Fibroblast of the aortic adventitia (primary cell): ENCODE data around the gene SLC25A1. TPM values are rescaled to one million over a fixed set of nuclear protein-coding genes. Genes with fewer than 3 reads are reported as not detected.

Experiments
- DNase-seq: peaks from one replicate; pipeline ENCODE4 v3.0.0-alpha.2; 2010; ENCODE audit warnings: low read depth
- H3K4me3 ChIP-seq: 2 replicates; pipeline ENCODE4 v1.5.1; 2011; ENCODE audit warnings: low read depth, mild to moderate bottlenecking, control low read depth, low read length, moderate library complexity
- total RNA-seq: library from RNA; depleted of rRNA; stranded (reverse); fragments of >200 nt; gene quantifications from 2 replicates; pipeline ENCODE4 v1.2.3, GENCODE V29; 2012; ENCODE audit warnings: low replicate concordance
- TF ChIP-seq, protein P1 (sequence below): IDR thresholded peaks from 2 replicates; pipeline ENCODE4 v1.5.1; 2011; ENCODE audit warnings: mild to moderate bottlenecking, low read length, control low read depth, inconsistent platforms; ENCODE audit not compliant: insufficient read depth

SLC25A1 gene
- total RNA-seq, 1 donor = 53.4 TPM

DNA sequence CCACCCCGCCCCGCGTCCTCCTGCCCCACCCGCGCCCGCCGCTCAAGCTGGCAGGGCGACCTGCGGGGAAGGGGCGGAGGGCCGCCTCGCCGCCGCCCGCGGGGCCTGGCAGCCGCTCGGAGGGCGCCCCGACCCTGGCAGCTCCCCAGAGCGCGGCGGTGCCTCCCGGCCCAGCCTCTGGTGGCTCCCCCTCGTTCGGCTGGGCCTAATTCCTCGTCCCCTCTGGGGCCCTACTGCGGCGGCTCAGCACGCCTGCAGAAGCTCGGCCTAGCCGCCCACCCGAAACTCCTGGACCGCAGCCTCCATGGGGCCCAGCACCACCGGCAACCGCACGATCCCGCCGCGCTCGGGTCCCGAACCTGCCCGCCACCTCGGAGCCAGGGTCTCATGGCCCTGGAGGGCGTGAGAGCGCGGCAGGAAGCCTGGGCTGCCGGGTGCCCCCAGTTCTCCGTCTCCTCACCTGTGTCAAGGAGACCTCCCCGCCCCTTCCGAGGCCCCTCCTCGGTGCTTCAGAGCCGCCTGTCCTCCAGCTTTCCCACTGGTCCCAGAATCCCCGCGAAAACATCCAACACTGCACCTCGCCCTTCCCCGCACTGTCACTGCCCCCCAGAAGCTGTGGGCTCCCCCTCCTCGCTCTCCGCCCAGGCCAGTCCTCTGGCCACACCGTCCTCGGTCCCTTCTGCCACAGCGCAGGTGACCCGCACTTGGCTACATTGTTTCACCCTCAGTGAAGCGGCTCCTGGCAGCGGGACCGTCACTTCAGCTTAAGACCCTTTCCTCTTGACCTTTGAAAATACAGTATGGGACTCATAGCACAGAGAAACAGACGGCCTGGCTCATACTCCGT, 27.8 kb downstream of the SLC25A1 start:
- no peak for DNase-seq
- TF ChIP-seq, protein P1, sequence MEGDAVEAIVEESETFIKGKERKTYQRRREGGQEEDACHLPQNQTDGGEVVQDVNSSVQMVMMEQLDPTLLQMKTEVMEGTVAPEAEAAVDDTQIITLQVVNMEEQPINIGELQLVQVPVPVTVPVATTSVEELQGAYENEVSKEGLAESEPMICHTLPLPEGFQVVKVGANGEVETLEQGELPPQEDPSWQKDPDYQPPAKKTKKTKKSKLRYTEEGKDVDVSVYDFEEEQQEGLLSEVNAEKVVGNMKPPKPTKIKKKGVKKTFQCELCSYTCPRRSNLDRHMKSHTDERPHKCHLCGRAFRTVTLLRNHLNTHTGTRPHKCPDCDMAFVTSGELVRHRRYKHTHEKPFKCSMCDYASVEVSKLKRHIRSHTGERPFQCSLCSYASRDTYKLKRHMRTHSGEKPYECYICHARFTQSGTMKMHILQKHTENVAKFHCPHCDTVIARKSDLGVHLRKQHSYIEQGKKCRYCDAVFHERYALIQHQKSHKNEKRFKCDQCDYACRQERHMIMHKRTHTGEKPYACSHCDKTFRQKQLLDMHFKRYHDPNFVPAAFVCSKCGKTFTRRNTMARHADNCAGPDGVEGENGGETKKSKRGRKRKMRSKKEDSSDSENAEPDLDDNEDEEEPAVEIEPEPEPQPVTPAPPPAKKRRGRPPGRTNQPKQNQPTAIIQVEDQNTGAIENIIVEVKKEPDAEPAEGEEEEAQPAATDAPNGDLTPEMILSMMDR = no peak
- no peak overlapping the region for H3K4me3 ChIP-seq

DNA sequence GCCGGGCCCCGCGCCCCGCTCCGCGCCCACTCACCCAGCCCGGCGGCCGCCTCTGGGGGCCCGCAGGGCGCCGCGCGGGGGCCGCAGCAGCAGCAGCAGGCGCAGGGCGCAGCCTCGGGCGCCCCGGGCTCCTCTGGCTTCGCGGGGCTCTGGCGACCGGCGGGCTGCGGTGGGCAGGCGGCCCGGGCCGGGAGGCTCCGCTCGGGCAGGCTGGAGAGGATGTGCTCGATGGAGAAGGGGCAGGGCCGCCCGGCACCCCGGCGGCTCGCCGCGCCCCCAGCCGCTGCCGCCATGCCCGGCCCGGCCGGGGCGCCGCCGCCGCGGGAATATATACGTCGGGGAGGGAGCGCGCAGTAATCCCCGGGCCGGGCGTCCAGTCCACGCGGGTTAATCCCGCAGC, 28.5 kb downstream of the SLC25A1 start, which contains the start of gene GSC2:
TSS of gene GSC2 (minus strand) at position 302 of the 400 bp plus-strand sequence. CDS start at position 293, 9 bp downstream.
- H3K4me3 ChIP-seq = no peak within 1 kb of the TSS
- TF ChIP-seq, protein P1 = no peak
- no peak for DNase-seq

DNA sequence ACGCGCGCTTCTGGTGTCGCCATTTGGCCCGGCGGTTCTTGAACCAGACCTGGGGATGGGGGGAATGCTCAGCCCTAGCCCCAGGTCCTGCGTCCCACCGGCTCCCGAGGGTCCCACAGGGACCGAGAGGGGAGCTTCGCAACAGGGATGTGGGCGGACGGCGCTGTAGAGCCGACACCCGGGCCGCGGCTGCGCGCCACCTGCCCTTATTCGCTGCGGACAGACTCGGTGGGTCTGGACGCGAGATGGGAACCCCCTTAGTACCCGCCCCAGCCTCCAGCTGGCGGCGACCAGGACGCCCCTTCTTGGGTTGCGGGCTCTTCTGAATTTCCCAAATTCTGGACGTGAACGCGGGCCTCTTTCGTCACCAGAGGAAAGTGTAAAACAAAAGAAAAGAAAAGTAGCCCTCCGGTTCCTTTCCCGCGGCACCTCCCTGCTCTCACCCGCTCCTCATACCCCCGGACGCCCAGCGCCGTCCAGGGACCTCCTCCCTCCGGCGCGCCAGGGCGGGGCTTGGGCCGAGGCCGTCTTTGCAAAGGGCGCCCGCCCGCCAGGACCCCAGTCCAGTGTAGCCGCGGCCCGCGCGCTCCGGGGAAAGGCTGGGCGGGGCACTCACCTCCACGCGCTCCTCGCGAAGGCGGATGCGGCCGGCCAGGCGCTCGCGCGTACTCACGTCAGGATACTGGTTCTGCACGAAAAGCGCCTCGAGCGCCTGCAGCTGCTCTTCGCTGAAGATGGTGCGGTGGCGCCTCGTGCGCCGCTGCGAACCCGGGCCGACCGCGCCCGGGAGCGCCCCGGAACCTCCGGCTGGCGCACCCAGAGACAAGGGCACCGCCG, 29.3 kb downstream of the SLC25A1 start:
- DNase-seq = no peak
- TF ChIP-seq, protein P1 = no peak
- no peak overlapping the region for H3K4me3 ChIP-seq

DNA sequence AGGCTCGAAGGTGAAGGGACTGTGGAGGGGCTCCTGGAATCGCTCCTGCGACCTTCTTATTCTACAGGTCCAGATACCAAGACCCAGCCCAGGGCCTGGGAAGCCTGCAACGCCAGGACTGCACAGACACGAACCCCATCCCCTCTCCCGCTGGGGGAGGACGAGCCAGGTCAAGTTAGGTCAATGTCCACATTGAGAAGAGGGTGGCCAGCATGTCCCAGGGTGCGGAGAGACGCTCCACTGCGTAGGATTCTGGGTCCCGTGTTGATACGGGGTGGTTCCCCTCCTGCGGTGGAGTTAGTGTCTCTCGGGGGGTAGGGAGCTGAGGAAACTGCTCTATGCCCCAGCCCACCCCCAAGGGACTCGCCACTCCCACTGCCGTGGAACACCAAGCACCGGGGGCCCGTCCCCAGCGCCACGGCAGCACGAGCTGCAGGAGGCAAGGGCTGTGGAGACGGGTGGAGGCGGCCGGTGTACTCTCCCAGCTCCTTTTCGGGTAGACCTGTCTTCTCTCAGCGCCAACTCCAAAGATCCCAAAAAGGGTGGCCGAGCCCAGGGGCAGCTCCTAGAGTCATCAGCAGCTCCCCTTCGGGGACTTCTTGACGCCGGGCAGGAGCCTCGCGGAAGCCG, 30.0 kb downstream of the SLC25A1 start:
- TF ChIP-seq, protein P1 = no peak
- H3K4me3 ChIP-seq = no peak overlapping the region
- DNase-seq = no peak

DNA sequence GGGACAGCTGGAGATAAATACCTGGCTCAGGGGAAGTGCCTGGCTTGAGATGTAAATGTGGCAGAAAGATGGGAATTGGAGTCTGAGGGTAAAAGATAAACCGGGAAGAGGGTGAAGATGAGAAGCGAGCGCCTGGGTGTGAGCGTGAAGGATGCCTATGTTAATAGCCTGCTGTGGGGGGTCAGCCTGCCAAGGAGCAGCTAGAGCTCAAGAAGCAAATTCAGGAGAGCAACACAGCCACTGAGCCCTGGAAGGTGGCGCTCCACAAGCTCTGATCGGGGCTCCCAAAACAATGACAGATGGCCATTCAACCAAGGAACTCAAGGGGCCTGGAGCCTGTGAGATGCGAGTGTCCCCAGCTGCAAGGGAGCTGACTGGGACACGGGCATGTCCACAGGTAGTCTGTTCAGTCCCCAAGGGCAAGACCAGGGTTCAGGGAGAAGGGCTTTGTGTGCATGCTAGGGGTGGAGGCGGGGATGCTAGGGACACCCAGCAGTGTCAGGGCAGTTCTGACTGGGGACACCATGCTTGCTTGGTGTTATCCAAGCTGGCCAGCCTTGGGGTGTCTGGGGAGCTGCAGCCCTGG, 31.2 kb downstream of the SLC25A1 start:
- TF ChIP-seq, protein P1 = no peak
- H3K4me3 ChIP-seq = no peak overlapping the region
- no peak for DNase-seq

DNA sequence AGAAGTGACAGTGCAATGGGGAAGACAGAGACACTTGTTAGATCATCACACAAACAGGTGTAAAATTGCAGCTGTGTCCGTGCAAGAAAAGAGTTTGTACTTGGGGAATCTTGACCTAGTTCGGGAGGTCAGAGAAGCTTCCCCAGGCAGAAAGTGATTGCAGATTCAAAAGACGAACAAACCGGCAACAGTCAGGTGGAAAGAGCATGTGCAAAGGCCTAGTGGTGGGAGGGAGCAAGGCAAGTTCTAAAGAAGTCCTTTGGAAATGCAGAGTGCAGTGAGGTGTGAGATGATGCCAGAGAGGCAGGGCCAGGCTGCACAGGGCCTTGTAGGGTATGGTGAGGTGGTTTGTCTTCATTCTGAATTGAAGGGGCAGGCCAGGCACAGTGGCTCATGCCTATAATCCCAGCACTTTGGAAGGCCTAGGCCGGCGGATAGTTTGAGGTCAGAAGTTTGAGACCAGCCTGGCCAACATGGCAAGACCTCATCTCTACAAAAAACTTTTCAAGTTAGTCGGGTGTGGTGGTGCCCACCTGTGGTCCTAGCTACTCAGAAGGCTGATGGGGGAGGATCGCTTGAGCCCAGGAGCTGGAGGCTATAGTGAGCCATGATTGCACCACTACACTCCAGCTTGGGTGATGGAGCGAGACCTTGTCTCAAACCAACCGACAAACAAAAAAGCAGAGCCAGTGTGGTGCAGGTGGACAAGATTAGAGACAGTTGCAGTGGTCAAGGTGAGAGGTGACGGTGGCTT, 32.1 kb downstream of the SLC25A1 start:
- no peak overlapping the region for H3K4me3 ChIP-seq
- no peak for DNase-seq
- TF ChIP-seq, protein P1 = no peak
